Dermis blood vessel endothelial cell (primary cell): ENCODE measurements around the gene NPHP4. TPM values are rescaled to one million over a fixed set of nuclear protein-coding genes. Genes with fewer than 3 reads are reported as not detected.
"Not testable (repeated sequence)": the region's sequence is repeated elsewhere in the genome, so short reads cannot be mapped to it uniquely, and the experiment has no call there.

Experiments
- DNase-seq: peaks from one replicate; pipeline ENCODE4 v3.0.0; 2010
- total RNA-seq: library from RNA; depleted of rRNA; stranded (reverse); fragments of >200 nt; gene quantifications from 2 replicates; pipeline ENCODE4 v1.2.3, GENCODE V29; 2014

Gene NPHP4
- total RNA-seq, 1 donor from 2014 or later: 5.1 TPM

DNA sequence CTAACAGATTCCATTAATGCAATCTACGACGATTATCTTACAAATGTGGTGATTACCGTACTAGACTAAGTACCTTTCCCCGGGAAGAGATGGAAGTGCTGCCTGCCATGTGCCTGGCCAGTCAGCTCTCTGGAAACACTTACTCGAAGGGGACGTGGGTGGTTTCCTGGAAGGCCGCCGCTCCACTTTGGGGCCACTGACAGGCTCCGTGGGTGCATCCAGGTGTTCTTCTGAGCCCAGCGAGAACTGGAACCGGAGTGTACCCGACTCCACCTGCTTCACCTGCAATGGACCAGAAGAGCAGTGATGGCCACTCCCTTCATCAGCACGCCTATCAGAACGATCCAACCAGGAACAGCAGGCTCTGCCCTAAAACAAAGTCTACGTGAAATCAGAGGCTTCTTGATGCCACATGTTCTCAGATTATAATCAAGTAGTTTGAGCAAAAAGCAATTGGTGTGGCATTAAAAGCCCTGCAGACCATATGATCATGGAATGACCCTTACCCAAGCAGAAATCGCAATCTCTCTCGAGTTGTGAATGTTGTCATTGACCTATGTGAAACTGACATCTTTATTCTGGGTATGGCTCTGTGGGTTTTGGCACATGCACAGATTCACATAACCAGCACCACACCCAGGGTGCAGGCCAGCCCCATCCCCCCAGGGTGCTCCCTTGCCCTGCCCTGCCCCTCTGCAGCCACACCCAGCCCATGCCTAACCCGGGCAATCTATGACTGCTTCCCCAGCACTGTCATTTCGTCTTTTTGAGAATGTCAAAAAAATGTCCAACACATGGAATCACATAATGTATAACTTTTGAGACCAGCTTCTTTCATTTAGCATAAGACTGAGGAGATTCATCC is 64.5 kb downstream of the NPHP4 start:
- DNase-seq: no peak

- DNase-seq: no peak
Observed at GRCh38 chr1:5926686-5927435, 65.4 kb downstream of the NPHP4 start.

GRCh38 chr1:5922700-5923330 is 69.4 kb downstream of the NPHP4 start:
- DNase-seq: not testable (repeated sequence)

DNA sequence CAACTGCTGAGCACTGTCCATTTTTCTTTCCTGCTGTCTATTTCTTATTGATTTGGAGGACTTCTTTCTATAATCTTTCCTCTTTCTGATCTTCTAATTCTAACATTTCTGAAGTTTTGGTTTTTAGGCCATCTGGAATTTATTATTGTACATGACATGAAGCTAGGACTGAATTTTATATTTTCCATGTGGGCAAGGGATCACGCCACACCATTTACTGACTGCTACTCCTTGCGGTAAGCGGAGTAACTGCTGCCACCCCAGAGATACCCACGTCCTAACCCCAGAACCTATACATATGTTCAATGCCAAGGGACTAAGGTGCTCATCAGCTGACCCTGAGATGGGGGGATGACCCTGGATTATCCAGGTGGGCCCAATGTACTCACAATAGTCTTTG is 70.6 kb downstream of the NPHP4 start:
- no peak for DNase-seq

DNA sequence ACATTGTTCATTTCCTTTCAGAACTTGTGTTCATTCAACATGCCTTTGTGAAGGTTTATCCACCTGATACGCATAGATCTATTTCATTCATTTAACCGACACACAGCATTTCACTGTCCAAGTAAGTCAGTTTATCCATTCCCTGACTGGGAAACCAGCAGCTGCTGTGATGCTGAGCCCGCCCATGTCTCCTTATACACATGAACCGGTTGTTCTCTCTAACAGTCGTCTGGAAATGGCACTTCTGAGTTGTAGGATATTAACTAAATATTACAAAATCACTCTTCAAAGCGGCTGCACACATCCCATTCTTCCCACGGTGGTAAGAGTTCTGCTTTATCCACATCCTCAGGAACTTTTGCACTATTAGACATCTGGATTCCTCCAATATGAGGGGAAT is 71.1 kb downstream of the NPHP4 start:
- no peak for DNase-seq

- no peak for DNase-seq
Observed at GRCh38 chr1:5920201-5920600, 72.0 kb downstream of the NPHP4 start.

DNA sequence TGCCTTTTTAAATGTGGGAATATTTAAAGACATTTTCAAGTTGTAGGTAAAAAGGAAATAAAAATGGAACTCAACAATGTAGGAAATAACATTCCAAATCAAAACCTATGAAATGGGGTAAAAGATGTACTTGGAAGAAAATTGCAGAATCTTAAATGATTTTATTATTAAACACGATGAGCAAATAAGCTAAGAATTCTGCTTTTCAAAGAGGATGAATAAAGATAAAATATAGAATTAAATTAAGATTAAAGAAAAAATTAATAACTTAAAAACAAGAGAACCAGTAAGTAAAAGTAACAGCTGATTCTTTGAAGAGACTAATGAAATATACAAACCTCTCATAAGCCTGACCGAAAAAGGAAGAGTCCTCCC is 74.0 kb downstream of the NPHP4 start:
- no peak for DNase-seq

- DNase-seq: no peak
Observed at GRCh38 chr1:5917591-5918274, 74.5 kb downstream of the NPHP4 start.

DNA sequence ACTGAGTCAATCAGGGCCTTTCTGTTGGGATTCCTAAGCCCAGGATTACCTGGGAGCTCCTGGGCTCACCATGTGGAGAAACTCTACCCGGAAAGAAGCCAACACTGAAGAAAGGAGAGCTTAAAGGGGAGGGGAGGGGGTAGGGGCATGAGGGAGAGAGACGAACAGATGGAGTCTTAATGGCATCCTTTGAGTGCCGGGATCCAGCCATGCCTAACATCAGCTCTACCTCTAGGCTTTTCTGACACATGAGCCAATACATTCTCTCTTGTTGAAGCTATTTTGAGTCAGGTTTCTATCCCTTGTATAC is 75.0 kb downstream of the NPHP4 start:
- DNase-seq: no peak

GRCh38 chr1:5916572-5917280 is 75.5 kb downstream of the NPHP4 start:
- no peak for DNase-seq

GRCh38 chr1:5915587-5916571 is 76.3 kb downstream of the NPHP4 start:
- DNase-seq: peak; percentile 58

DNA sequence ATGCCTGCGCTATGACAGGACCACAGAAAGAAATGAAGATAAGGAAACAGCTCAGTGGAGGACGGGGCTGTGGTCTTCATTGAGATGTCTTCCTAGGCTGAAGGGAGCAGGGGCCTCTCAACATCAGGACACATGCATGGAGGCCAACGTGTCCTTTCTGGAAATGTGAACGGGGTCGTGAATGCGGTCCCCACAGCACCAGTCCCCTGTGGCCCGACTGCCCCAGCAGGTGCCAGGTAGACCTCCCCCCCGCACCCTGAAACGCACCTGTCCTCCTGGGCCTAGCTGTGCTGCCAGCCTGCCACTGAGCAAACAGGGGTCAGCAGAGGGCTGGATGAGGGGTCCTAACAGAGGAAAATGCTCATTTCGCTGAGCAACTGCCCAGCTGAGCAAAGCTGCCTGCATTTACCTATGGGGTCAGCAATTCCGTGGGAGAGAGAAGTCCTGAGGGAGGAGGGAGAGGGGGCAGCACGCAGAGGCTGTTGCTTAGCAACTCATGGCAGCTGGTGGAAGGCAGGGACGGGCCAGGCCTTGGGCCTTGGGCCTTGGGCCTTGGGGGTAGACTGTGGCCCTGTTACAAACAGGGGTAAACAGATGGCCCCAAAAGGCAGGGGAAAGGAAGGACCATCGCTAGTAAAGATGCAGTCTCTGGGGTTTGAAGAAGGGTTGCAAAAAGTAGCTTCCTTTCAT is 77.4 kb downstream of the NPHP4 start:
- DNase-seq: no peak

DNA sequence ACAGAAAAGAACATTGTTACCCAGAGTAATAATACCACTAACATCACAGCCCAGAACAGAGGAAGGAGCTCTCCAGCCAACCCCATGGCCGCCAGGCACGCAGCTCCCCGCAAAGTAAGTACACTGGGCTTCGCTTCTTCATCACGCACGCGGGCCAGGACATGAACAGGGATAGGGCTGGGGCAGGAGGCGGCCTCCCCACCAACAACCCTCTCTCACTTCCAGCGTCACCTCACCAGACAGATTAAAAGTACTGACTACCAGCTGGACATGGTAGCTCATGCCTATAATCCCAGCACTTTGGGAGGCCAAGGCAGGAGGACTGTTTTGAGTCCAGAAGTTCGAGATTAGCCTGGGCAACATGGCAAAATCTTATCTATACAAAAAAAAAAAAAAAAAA is 78.3 kb downstream of the NPHP4 start:
- DNase-seq: no peak

GRCh38 chr1:5913078-5913845 is 79.0 kb downstream of the NPHP4 start:
- no peak for DNase-seq

- no peak for DNase-seq
Observed at GRCh38 chr1:5911871-5912271, 80.4 kb downstream of the NPHP4 start.

GRCh38 chr1:5911157-5911556 is 81.1 kb downstream of the NPHP4 start:
- no peak for DNase-seq

DNA sequence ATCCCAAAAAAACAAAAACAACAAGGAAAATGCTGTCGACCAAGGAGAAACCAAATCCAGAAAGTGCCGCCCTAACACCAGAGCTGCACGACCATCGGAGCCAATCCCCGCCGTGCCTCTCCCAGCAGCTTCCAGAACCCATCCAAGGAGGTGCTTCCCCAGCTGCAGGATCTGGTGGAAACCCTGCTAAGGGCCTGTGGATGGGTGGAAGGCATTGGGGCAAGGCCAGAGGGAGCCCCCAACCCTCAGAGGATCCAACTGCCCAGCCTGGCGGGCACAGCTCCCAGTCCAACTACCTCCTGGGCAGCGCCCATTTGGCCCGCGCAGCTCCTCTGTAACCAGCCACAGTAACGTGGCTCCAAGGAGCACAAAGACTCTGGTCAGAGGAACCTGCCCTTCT is 81.6 kb downstream of the NPHP4 start:
- no peak for DNase-seq

DNA sequence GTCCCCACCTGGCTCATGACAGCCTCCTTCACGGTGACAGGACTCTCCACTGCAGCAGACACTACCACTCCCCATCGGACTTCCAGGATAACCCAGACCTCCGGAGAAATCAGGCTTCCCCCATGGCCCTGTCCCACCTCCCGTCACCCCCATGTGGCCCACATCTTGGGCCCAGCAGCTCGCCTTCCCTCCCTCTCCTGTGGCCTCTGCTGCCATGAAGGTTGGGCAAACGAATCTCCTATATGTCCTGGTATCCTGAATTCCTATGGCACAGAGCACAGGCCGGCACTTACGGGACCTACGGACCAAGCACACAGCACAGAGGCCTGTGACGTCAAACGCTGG is 82.0 kb downstream of the NPHP4 start:
- no peak for DNase-seq

- no peak for DNase-seq
Observed at GRCh38 chr1:5909576-5910275, 82.5 kb downstream of the NPHP4 start.
